ENCODE results near the gene PIEZO2.
"Not testable (repeated sequence)": the region's sequence is repeated elsewhere in the genome, so short reads cannot be mapped to it uniquely, and the experiment has no call there.

Gene PIEZO2

DNA sequence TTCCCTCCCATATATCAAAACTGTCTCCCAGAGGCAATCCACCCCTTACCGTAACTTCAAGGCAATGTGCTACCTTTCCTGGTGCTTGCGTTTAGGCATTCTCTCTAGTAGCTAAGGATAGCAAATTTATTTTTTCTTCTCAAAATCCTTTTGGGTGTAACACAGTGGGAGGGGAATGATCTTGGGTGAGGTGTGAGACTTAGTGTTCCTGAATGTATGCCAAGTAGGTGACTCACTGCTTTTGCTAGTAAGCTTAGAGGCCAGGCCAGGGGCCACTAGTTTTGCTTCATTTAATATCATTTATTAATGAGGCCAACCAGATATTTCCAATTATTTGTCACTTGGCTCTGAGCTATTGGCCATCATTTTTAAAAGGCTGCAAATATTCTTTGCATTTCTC lies 488.1 kb downstream of the PIEZO2 start:
- no peak for DNase-seq

DNA sequence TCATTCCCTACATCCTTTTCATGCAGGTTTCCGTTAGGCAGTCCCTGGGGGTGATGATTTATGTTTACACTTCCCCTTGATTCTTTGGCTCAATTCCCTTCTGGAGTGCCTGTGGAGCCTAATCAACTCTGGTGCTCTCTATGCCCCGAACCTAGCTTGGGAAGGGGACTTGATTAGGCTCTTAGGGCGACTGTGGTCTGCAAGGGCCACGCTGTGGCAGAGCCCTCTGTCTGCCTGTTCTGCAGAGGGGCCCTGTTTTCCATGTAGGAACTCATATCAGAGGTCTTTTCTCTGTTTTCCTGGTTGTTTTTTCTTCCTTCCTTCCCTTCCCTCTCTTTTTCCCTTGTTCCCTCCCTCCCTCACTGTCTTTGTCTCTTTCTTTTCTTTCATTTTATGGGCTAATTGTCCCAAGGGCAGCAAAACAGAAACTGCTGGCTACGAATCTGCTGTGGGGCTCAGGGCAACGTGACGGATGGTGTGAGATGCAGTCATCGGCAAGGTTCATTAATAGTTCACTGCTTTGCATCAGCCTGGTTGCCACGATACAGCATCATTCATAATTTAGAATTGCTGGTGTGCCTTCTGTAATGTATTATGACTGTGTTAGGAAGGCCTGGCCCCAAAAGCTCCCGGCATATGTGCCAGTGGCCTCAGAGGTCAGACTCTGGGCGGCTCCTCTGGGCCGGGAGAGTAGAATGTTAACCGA lies 489.0 kb downstream of the PIEZO2 start:
- no peak for DNase-seq

DNA sequence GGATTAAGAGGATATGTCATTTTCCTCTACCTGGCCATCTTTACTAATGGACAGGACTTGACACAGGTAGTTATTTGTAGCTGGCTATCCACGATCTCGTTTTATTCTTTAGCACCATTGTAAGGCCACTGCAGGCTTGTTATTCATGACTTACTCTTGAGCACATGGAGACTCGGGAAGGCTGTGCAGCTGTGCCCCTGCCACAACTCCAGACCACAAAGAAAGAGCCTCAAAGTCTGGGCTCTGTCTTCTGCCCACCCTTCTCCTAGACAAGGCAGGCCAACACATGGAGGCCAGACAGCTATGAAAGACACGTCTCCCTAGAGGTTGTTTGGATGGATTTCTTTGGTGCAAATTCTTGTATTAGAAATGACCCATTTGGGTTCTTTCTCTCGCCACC lies 489.8 kb downstream of the PIEZO2 start:
- no peak for DNase-seq

DNA sequence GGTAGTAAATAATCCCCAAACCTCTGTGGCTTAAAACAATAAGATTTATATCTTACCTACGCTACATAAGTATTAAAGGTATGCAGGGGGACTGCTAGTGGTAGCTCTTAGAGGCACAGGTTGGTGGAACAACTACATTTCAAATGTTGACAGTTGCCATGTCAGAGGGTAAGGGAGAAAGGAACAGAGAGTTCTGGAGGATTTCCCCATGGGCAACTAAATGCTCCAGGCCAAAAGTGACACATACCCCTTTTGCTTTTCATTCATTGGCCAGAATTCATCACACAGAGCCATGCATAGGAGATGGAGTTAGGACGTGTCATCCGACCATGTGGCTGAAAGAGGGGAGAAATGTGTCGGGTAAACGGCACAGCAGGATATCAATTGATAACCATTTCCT lies 490.4 kb downstream of the PIEZO2 start:
- DNase-seq, result no peak

DNA sequence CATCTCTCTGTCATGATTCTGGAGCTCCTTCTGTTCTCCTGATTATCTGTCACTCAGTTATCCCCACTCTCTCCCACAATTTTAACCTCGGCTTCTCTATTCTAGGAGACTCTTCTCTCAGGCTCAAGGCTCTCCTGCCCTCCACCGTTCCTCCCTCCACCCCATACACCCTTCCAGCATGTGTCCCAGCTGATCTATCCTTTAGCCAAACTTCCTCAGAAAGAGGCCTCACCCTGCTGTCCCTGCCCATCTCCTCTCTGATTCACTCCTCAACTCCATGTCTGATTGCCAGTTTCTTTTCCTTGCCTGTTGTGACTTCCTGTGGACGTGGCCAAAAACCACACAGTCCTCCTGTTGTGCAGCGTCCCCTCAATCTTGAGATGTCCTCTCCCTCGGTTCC lies 505.4 kb downstream of the PIEZO2 start:
- not testable (repeated sequence) for DNase-seq

DNA sequence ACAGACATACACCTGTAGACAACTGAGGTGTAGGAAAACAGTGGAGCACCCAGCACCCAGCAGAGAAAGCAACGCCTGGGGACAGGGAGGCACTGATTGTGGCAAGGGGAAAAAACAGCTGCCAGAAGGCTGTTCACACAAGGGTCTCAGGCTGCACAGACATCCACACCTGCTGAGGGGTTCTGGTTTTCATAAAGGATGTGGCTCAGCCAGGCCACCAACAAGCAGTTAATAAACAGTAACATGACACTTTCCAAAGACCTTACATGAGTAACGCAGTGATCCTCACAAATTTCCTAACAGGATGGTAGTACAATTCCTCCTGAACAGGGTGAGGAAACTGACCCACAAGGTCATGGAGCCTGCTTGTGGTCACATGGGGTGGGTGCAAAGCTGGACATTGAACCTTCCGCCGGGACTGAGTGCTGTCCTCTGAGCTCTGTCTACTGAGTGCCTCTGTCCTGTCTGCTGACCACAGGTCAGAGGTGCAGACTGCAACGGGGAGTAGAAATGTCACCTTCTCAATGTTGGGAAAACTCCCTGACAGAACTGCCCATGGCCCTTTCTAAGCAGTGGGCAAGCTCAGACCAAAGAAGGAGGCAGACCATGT lies 506.3 kb downstream of the PIEZO2 start:
- DNase-seq, result not testable (repeated sequence)

DNA sequence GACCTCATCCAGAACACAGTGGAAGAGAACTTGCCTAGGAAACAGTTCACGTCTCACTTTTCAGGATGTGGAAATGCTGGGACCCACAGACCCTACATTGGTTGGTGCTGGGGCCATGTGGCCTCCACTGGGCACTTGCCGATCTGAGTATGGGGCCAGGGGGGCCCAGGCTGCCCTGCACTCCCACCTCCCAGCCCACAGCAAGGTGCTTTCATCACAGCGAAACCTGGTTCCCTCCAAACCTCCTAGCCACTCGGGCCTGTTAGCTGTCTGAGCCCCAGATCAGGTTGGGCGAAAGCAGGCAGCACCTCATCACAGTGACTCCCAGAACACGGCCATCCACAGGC lies 510.9 kb downstream of the PIEZO2 start:
- not testable (repeated sequence) for DNase-seq

DNA sequence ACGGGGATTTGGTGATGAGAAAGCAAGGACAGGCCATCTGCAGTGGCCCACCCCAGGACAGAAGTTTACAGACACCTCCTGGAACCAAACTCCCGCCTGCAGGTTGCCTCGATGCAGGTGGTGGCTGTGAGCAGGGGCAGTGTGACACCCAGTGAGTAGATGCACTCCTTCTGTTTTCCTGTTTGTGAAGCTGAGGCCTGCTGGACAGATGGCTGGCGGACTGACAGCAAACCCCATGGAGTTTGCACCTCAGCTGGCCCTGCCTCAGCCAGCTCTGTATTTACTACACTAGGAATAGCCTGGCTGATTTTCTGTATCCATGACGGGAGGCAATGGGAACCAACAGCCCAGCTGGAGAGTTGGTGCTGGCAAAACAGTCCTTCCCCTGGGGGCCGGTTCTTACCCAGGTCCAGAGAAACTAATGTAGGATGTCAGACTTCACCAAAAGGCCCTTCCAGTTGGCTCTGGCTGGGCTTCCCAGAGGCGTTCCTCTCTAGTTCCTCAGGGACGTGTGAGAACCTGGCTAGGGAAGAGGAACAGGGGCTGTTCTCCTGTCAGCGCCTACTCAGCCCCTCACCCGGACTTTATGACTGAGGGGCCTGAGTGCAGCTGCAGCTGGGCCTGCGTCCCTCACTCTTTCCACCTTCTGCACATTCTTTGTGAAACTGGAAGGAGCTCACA lies 511.4 kb downstream of the PIEZO2 start:
- DNase-seq, result not testable (repeated sequence)

GRCh38 chr18:10629076-10629475 lies 520.3 kb downstream of the PIEZO2 start:
- not testable (repeated sequence) for DNase-seq

DNA sequence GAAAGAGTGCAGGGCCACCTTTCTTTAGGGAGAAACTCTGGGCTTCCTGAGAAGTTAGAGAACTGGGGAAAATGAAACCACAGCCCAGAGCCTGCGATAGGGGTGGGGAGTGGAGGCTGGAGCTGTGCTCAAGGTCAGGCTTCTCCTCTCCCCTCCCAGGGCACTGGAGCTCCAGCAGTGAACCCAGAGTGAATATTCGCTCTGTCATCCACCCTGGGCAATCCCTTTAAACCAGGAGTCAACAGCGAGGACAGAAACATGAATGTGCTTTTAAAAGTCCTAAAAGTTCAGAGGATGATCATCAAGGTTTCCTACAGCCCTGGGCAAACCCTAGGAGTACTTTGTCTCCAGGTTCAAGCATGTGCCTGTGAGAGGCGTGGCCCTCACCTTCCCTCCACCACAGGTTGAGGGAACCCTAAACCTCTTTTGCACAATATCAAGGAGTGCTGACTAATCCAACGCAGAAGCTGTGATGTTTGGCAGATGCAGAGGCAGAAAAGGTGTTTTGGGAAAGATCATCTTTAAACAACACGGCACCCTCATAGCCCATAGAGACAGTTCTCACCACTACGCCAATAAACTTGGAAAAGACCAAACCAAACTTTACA lies 522.7 kb downstream of the PIEZO2 start:
- not testable (repeated sequence) for DNase-seq

GRCh38 chr18:10623606-10624005 lies 525.8 kb downstream of the PIEZO2 start:
- DNase-seq, result not testable (repeated sequence)

GRCh38 chr18:10622982-10623381 lies 526.4 kb downstream of the PIEZO2 start:
- DNase-seq, result not testable (repeated sequence)

DNA sequence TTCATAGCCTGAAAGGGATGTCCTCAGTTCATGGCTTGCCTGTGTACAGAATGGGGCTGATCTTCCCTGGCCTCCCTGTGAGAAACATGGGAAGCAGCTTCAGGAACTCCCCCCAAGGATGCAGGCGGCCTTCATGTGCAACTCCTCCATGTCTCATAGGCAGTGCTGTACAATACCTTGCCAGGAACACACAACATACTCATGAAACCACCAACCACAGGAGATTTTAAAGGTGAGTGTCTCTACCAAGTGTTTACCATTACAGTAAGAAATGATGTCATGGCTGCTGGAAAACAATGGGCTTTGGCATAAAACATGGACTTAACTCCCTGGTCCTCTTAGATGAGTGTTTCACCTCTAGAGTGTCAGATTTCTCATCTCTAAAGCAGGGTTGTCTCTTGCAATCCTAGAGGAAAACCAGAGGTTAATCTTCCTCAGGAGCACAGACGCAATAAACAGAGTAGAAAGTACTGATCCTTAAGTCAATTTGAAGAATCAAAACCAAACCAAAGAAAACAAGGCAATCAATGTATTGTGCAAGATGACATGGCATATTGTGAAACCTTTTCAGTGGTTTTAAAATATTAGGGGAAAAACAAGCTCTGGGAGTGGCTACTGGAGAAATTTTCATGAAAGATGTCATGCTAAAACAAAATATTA lies 528.6 kb downstream of the PIEZO2 start:
- not testable (repeated sequence) for DNase-seq

Measured in midbrain (tissue), 1 donor.